Liver (tissue), 3 donors: ENCODE measurements around the gene PGAM1.

Source experiments
- ATF3 ChIP-seq: IDR thresholded peaks from 2 replicates; pipeline ENCODE4 v1.6.1; 2016; ENCODE audit warnings: antibody characterized with exemption
- CTCF ChIP-seq: fragments of 150-350 bp; IDR thresholded peaks from 2 replicates; pipeline ENCODE4 v1.5.1; 2017; ENCODE audit warnings: improper control_type of control experiment, low read depth, low read length; ENCODE audit not compliant: missing input control
- EGR1 ChIP-seq, 2 donors: IDR thresholded peaks; 2 replicates each; pipeline ENCODE4 v1.6.1; 2016 to 2018; ENCODE audit warnings: antibody characterized with exemption in 2 of 2, low read depth in 2 of 2
- FOXA1 ChIP-seq: IDR thresholded peaks from 2 replicates; pipeline ENCODE4 v1.6.1; 2016; ENCODE audit warnings: antibody characterized with exemption
- GABPA ChIP-seq, 2 donors: IDR thresholded peaks in 1 of 2; conservative IDR thresholded peaks in 1 of 2; 2 replicates each; pipeline ENCODE4 v1.6.1; 2016; ENCODE audit warnings: antibody characterized with exemption in 2 of 2, mild to moderate bottlenecking in 1 of 2, moderate library complexity in 1 of 2
- JUND ChIP-seq, 2 donors: IDR thresholded peaks; 2 replicates each; pipeline ENCODE4 v1.6.1; 2016; ENCODE audit warnings: antibody characterized with exemption in 2 of 2
- MAX ChIP-seq: IDR thresholded peaks from 2 replicates; pipeline ENCODE4 v1.6.1; 2016; ENCODE audit warnings: antibody characterized with exemption
- RAD21 ChIP-seq, 2 donors: IDR thresholded peaks; 2 replicates each; pipeline ENCODE4 v1.6.1; 2016; ENCODE audit warnings: antibody characterized with exemption in 2 of 2, mild to moderate bottlenecking in 2 of 2
- REST ChIP-seq: IDR thresholded peaks from 2 replicates; pipeline ENCODE4 v1.6.1; 2016; ENCODE audit warnings: antibody characterized with exemption, mild to moderate bottlenecking
- donor health status: healthy.
- donor health status: healthy.

- TF ChIP-seq FOXA1 (no peak), CTCF (no peak), MAX (no peak), JUND (IDR thresholded peaks at IDR 0.05) (no peak), EGR1 (IDR thresholded peaks at IDR 0.05; ENCODE audit: low read depth in 2 of 2) (no peak), GABPA (IDR thresholded peaks at IDR 0.05 in 1 of 2, conservative IDR thresholded peaks at IDR 0.05 in 1 of 2) (no peak), REST (no peak), RAD21 (IDR thresholded peaks at IDR 0.05) (no peak), ATF3 (no peak)
Measured at GRCh38 chr10:97388152-97388551, 37.8 kb upstream of the PGAM1 start.
